Dedifferentiated amniotic fluid mesenchymal stem cell (primary cell): ENCODE results near the gene ADCYAP1R1.

Experiments
- DNase-seq: peaks from one replicate; pipeline ENCODE4 v3.0.0-alpha.2; 2016; ENCODE audit errors: extremely low spot score

Gene ADCYAP1R1

GRCh38 chr7:31051598-31052486 lies at the start of gene ADCYAP1R1:
Gene ADCYAP1R1 (plus strand): TSS chr7:31052308. CDS start chr7:31063265, 10,957 bp downstream.
- DNase-seq = no peak

GRCh38 chr7:31003097-31003496 lies 49.0 kb upstream of the ADCYAP1R1 start:
- DNase-seq = no peak

- DNase-seq = no peak
These were observed 48.4 kb upstream of the ADCYAP1R1 start for GRCh38 chr7:31003721-31004120.

GRCh38 chr7:31004393-31004792 lies 47.7 kb upstream of the ADCYAP1R1 start:
- no peak for DNase-seq

GRCh38 chr7:31006857-31007256 lies 45.3 kb upstream of the ADCYAP1R1 start:
- no peak for DNase-seq

GRCh38 chr7:31007634-31008033 lies 44.5 kb upstream of the ADCYAP1R1 start:
- DNase-seq = no peak

- DNase-seq = no peak
These were observed 37.3 kb upstream of the ADCYAP1R1 start for GRCh38 chr7:31014826-31015225.

GRCh38 chr7:31017032-31017675 lies 35.0 kb upstream of the ADCYAP1R1 start:
- no peak for DNase-seq

GRCh38 chr7:31017721-31018120 lies 34.4 kb upstream of the ADCYAP1R1 start:
- no peak for DNase-seq

- DNase-seq = no peak
These were observed 32.6 kb upstream of the ADCYAP1R1 start for GRCh38 chr7:31019509-31019908.

- no peak for DNase-seq
These were observed 31.9 kb upstream of the ADCYAP1R1 start for GRCh38 chr7:31020161-31020560.

- no peak for DNase-seq
These were observed 31.5 kb upstream of the ADCYAP1R1 start for GRCh38 chr7:31020652-31021051.

- DNase-seq = no peak
These were observed 30.0 kb upstream of the ADCYAP1R1 start for GRCh38 chr7:31022117-31022516.

- no peak for DNase-seq
These were observed 29.4 kb upstream of the ADCYAP1R1 start for GRCh38 chr7:31022726-31023125.

GRCh38 chr7:31023877-31024276 lies 28.2 kb upstream of the ADCYAP1R1 start:
- no peak for DNase-seq

GRCh38 chr7:31027161-31027965 lies 24.7 kb upstream of the ADCYAP1R1 start:
- DNase-seq = no peak

- DNase-seq = no peak
These were observed 24.1 kb upstream of the ADCYAP1R1 start for GRCh38 chr7:31028006-31028405.

GRCh38 chr7:31028417-31028992 lies 23.6 kb upstream of the ADCYAP1R1 start:
- DNase-seq = no peak

GRCh38 chr7:31029251-31030042 lies 22.7 kb upstream of the ADCYAP1R1 start:
- no peak for DNase-seq

GRCh38 chr7:31033674-31034300 lies 18.3 kb upstream of the ADCYAP1R1 start:
- no peak for DNase-seq

GRCh38 chr7:31036924-31037323 lies 15.2 kb upstream of the ADCYAP1R1 start:
- DNase-seq = no peak
